GM18498 (cell line): ENCODE data around the gene FAR2.

Experiments
- ATAC-seq: cut with Tn5 transposase; IDR thresholded peaks from one replicate; pipeline ENCODE4 v1.9.1; 2021; ENCODE audit warnings: mild to moderate bottlenecking, moderate library complexity; ENCODE audit not compliant: unreplicated experiment

FAR2 gene

DNA sequence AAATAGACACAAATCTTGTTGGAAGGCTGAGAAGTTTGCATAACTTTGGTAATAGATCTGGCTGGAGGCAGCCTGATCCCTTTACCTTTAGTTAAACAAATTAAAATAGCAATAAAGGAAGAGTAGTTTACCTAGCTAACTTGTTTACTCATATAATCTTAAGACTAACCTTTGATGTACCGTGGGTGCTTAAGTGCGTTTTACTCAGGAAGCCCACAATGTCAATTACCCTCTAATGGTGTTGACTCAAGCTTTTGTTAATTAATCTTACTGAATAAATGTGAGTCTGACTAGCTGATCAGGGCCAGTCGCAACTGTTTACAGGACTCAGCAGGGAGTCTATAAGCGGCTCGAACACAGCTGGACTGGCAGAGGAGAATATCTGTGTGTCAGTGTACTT, 51.5 kb downstream of the FAR2 start:
- no peak for ATAC-seq

DNA sequence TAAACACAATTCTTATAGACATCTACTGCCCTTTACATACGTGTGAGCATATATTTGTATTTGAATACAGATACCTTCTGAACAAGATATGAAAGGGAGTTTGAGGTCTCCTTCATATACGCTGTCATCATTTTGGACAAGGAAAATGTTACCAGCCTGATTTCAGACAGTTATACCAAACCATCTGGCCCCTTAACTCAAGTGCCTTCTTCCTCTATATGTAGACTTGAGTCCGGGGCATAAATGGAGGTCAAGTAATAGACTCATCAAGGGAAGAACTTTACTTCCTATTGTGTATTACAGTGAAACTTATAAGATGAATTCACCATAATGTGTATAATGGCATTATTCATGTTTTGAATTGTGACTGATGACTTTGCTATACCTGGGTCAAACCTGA, 52.2 kb downstream of the FAR2 start:
- no peak for ATAC-seq

DNA sequence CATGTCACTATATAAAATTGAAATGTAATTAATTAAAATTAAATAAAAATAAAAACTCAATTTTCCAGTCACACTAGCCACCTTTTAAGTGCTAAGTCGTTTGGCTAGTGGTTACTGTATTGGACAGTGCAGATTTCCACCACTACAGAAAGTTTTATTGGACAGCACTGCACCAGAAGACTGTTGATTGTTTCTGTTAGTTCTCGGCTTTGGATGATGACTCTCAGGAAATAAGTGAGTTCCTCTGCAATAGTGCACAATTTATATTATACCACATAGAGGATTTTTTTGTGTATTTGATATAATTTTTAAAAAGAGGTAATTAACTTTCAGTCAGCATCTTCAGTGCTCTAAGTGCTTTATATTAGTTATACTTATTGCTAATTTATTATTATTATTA, 52.7 kb downstream of the FAR2 start:
- ATAC-seq = no peak

DNA sequence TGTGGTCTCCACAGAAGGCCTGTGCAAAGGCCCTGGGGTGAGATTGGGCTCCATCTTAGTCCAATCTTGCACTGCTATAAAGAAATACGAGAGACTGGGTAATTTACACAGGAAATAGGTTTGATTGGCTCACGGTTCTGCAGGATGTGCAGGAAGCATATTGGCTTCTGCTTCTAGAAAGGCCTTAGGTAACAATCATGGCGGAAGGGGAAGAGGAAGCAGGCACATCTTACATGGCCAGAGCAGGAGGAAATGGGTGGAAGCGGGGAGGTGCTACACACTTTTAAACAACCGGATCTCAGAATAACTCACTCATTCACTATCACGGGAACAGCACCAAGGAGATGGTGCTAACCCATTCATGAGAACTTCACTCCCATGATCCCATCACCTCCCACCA, 55.4 kb downstream of the FAR2 start:
- ATAC-seq = no peak

DNA sequence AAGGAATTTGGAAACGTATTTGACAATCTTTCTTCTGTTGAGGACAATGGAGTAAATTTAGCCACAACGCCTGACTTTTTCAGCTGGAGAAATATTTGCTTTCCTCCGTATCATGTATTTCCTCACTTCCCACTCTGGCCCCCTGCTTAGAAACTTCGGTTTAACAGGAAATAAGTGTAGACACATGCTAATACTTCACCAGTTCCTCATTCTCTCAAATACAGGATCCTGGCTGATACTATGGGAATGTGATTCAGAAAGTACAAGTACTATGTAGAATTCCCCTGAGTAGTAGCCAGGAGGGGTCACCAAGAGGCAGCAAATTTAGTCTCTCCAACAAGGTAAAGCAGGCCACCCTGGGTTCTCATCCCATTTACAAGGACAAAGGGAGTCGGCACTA, 58.0 kb downstream of the FAR2 start:
- no peak for ATAC-seq

DNA sequence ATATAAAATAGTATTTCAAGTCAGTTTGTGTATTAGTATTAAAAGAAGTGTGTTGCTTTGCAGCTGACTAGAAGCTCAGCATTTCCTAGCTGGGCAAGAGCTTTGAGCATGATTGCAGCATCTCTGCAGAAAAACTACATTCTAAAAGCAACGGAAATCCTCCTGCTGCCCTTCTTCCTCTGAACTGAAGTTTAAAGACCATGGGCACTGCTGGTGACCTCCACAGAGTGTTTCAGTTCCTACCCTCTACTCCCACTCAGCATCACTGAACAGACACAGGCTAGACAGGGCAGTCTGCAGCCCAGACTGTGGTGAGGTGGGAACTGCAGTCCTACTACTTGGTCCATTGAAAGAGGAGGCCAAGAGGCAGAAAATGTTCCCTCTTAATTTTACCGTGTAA, 59.0 kb downstream of the FAR2 start:
- peak; percentile 76 for ATAC-seq

DNA sequence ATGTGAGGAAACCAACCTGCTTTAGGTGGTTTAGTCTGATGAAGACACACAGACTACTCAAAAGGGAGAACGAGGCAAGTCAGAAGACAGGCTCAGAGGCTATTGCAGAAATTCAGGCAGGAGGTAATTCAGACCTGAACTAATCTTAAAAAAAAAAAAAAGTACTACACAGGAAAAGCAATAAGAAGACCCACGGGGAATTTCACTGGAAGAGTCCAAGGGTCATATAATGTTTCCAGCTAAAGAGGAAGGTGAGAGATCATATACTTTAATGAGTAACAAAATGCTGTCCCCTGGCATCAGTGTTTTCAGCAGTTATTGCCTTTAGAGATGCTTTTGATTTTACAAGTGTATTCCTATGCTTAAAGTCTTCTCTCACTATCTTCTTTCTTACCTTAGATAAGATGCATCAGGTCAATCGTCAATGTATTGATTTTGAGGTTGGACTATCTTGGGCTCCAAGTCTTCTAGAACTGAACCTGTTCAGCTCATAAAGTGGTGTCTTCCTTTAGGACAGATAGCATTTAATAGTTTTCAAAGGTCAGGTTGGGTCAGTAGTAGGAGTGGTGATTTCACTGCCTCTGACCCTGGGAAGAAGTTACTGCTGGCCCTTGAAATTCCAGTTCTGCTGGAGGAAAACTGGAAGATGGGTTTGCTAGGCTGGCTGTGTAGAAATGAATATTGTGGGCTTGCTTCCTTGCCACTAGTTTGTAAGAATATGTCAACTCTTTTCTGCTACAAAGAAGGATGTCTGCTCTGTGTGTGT, 60.0 kb downstream of the FAR2 start:
- no peak for ATAC-seq

DNA sequence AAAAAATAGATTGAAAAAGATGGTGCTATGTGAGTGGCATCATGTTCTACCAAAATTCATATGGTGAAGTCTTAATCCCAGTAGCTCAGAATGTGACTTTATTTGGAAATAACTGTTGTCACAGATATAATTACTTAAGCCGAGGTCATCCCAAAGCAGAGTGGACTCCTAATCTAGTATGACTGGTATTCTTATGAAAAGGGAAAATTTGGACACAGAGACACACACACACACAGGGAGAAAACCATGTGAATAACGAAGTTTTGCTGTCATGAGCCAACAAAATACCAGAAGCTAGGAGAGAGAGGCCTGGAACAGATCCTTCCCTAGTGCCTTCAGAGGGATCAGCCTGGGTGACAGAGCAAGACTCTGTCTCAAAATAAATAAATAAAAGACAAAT, 62.6 kb downstream of the FAR2 start:
- ATAC-seq = no peak

DNA sequence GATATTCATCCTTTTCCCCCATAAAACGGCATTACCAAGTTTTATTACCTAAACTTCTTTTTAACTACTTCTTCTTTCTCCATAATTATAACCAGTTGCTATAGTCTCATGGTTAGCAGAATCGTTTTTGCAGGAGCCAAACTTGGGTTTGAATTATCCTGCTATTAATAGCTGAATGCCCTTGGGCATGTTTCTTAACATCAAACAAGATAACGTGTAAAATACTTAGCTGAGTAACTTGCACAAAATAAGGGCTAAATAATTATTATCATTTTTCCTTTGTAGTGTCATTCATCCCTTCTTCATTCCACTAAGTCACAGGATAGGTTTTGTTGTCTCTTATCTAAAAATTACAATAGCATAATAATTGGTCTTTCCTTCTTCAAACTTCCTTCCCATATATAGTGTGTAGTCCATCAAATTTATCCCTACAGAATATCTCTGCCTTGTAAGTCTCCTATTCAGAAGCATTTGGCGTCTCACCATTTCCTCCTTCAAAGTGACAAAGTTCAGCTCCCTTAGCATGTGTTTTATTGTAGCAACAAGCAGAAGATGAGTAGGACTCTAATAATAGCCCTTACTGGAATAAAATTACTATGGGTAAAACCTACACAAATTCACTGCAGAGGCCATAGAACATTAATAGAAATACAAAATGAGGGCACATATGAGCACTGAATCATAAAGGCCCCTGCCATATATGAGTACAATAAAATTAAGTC, 63.8 kb downstream of the FAR2 start:
- ATAC-seq = no peak

DNA sequence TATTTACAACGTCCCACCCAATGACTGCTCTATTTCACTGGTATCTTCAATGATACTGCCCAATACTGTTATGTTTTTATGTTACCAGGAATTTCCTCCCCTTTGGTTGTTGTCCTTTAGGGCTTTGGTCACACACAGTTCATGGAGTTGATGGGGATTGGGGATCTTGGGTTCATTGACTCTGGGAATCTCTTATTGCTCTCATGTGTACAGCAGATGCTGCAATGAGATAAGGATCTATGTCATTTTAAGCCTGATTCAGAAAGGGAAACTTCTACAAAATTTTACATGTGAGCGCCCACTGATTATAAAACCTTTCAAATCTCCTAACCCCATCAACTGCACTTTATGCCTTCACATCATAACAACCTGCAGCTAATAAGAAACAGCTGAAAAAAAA, 67.2 kb downstream of the FAR2 start:
- no peak for ATAC-seq

DNA sequence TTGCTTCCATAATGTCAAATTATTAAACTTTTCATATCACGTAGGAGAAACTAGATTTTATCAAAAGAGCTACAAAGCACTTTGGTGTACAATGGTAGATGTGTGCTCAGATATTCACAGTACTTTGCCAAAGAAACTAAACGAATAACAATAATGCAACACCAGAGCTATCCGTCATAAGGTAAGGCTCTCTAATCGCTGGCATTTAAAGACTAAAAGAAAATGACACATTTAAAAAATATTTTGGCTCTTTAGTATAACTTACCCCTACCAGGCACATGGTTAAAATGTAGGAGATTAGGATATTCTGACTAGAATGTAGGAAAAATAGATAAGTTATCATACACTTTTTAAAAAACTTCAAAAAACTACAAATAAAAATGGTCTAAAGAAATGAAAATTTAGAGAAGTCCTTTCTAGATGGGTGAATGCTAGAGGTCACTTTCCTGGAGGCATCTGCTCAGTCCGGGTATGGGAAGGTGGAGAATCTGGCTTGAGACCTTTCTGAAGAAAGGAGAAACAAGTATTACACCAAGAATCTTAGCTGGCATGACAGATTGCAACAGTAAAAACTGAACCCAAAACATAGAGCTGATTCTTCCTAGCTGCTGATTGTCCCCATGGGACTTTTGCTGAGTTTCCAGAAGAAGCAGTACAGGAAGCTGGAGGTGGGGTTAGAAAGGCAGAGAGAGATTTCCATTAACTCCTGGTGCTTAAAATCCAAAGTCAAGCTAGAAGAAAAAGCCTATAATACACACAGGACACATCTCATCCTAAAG, 67.9 kb downstream of the FAR2 start:
- ATAC-seq = no peak

DNA sequence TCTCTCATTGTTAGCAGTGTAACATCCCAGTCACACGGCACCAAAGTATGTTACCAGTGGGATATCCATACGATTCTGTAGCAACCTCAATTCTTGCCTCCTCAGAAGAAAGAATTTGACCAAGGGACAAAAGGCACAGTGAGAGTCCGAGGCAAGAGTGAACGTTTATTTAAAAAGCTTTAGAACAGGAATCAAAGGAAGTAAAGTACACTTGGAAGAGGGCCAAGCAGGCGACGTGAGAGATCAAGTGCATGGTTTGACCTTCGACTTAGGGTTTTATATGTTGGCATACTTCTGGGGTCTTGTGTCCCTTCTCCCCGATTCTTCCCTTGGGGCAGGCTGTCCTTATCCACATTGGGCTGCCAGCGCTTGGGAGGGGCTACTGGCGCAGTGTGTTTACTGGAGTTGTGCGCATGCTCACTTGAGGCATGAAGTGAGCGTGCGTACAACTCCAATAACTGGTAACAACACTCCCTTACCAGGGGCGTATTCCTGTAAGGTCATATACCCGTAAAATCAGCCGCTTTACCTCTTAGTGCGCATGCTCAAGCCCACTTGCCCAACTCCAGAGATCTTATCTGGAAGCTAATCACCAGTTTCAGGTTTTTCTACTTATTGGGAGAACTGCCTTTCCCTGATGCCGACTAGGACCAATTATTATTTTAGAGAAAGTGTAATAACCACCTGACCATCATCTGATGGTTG, 71.7 kb downstream of the FAR2 start:
- ATAC-seq = no peak

DNA sequence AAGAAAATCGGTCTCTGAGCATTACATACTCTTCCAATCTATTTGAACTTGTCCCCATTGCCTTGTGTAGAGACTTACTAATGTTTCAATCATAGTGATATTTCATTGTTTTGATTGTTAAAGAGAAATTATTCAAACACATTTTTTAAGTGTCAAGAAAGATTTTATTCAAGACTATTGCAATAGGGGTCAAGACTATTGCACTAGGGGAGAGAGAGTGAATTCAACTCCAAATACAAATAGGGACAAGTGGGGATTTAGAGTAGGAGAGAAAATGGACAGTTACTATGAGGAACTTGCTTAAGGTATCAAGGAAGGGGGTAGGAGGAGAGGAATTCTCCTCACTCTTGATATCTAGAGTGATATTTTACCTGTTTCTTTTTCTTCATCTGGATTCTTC, 73.1 kb downstream of the FAR2 start:
- ATAC-seq = no peak

DNA sequence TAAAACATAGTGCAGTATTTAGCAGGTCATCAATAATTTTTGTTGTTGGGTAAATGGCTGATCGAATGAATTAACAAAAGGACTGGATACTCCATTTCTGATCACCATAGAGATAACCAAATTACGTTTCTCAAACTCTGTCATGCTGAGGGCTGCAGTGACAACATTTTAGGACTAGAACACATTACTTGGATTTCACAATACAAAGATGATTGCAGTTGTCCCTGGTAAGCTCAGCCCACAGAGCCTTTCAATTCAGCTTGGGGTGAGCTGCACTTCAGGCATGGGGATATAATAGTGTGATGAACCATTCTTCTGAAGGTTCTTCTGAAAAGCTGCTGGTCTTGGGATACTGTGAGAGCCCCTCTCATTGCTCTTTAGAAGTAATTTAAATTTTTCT, 74.3 kb downstream of the FAR2 start:
- no peak for ATAC-seq

DNA sequence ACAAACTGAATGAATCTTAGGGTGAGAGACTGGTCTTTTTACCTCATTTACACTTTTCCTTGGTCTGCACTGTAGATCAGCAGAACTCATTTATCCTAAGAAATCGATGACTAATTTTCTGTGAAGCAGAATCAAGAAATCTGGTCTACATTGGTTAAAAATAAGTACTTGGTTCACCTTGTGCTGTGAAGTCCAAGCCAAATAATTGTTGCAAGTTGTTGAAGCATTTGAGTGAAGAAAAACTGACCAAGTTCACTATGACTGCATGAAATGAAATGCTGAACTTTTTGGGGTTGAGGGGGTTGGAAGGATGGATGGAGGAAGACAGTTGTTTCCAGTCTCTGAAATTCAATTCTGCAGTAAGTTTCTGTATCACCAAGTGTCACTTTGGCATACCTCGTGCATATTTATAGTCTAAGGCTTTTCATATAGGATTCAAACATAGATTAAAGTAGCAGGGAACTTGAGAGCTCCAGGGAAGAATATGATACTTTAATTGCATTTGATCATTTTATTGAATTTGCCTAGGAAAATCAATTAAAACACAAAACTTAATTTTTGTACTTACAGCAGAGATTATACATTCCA, 75.0 kb downstream of the FAR2 start:
- no peak for ATAC-seq

DNA sequence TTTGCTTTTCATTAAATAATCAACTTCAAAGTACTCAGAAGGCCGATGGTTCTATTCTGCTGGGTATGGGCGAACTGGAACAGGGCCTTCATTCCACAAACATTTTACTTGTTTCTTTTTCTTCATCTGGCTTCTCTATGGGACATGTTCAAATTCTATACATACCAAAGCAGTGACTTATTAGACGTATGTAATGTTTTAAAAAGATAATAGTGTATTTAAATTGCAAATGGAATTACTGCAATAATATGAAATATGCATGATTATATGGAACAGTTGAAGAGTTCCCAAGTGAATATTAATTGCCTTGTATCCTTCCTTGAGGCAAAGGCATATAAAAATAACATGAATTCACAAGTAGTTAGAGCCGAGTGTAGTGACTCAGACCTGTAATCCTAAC, 75.5 kb downstream of the FAR2 start:
- no peak for ATAC-seq

DNA sequence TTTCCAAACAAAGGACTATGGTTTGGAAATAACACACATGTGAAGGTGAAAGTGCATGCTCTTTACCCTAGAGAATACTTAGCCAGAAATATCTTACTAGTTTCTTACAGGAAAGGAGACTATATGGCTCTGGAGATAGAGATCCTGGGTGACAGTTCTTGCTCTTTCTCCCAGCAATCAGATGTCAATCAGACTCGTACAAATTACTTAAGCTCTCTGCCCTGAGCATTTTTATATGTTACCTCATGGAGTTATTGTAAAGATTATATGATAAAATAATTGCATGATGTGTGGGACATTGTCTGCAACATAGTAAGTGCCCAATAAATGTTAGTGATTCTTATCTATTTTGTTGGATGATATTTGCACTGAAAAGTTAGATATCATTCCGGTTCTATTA, 76.8 kb downstream of the FAR2 start:
- no peak for ATAC-seq

DNA sequence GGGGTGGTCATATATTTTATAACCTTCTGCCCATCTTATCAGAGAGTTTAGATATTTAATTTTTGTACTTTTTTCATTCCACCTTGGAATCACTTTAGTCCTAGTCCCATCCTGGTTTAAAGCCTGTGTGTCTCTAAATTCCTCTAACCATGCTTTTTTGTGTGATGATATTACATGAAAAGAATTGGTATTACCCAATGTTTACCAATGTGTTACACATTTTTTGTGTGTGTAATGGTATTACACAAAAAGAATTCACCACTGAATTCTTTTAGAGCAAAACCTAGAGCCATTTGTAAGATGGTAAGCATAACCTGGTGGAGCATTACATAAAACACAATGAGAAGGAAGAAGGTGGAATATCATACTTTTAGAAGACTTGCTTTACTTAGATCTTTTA, 77.5 kb downstream of the FAR2 start:
- no peak for ATAC-seq

DNA sequence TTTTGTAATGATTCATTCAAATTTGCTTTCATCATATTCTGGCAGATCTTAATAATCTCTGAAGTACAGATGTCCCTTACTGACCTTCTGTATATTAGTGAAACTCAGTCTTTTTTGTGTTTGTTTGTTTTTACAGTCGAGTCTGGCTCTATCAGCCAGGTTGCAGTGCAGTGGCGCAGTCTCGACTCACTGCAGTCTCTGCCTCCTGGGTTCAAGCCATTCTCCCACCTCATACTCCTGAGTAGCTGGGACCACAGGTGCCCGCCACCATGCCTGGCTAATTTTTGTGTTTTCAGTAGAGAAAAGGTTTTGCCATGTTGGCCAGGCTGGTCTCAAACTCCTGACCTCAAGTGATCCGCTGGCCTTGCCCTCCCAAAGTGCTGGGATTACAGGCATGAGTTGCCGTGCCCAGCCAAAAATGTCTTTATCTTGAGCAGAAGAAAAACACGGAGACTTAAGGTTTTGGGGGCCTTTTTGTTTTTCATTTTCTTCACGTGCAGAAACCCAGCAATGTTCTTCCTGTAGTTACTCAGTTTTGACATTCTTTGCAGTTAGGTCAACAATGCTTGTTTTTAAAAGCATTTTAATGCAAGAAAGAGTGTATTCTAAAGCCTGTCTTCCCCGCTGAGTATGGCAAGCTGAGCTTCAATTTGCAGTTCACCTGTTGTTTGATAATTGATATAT, 79.5 kb downstream of the FAR2 start:
- ATAC-seq = no peak

DNA sequence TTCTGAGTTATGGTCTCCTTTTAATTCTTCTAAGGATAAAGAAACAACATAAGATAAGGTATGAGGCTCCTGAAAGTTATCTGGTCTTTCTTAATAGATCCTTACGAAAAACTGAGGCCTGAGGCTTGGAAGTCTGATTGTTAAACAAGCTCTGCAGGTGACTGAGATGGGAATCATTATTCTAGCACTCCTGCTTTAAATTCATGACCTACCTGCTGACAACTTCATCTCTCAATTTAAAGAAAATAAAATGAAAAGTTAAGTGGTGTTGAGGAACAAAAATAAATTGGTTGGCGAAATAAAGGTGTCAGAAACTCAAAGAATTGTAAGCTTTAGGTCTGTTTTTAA, 80.1 kb downstream of the FAR2 start:
- no peak for ATAC-seq

DNA sequence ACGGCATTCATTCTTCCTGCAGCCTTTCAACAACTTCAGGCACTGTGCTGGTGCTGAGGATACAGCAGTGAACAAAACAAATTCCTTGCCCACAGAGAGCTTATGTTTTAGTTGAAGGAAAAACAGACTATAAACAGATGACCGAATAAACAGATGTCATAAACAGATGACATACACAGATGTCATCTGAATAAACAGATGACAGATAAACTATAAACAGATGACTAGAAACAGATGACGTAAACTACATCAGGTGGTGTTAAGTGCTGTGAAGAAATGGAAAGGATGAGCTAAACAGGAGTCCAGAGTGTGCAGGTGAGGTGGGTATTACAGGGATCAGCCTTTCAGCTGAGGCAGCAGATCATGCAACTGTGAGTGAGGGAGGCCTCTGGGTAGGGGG, 80.9 kb downstream of the FAR2 start:
- no peak for ATAC-seq
